ENCODE measurements around the gene SOS2.

The SOS2 gene
- total RNA-seq = 205 to 251 reads per million in 2 donors

- DNase-seq = peak; percentile 81
These were observed at the start of gene SOS2 for GRCh38 chr14:50231475-50232275. Gene SOS2, minus strand, starts transcription at chr14:50231578. Its CDS starts 295 bp downstream, at chr14:50231283.

- DNase-seq = no peak
These were observed 41.1 kb upstream of the SOS2 start for GRCh38 chr14:50272498-50272897.

GRCh38 chr14:50270932-50271331, 39.6 kb upstream of the SOS2 start:
- no peak for DNase-seq

GRCh38 chr14:50265029-50265428, 33.7 kb upstream of the SOS2 start:
- no peak for DNase-seq

GRCh38 chr14:50263321-50263720, 31.9 kb upstream of the SOS2 start:
- DNase-seq = no peak

- DNase-seq = no peak
These were observed 31.5 kb upstream of the SOS2 start for GRCh38 chr14:50262865-50263264.

- no peak for DNase-seq
These were observed 29.1 kb upstream of the SOS2 start for GRCh38 chr14:50260511-50260910.

GRCh38 chr14:50260072-50260471, 28.7 kb upstream of the SOS2 start:
- no peak for DNase-seq

- no peak for DNase-seq
These were observed 26.4 kb upstream of the SOS2 start for GRCh38 chr14:50257732-50258131.

GRCh38 chr14:50254248-50254647, 22.9 kb upstream of the SOS2 start:
- no peak for DNase-seq

- DNase-seq = no peak
These were observed 17.9 kb upstream of the SOS2 start for GRCh38 chr14:50249136-50249775.

- DNase-seq = no peak
These were observed 15.9 kb upstream of the SOS2 start for GRCh38 chr14:50247245-50247644.

- DNase-seq = no peak
These were observed 11.4 kb upstream of the SOS2 start for GRCh38 chr14:50242566-50243310.

GRCh38 chr14:50242096-50242495, 10.7 kb upstream of the SOS2 start:
- no peak for DNase-seq

- DNase-seq = no peak
These were observed 6.0 kb upstream of the SOS2 start for GRCh38 chr14:50237427-50237826.

GRCh38 chr14:50233951-50234250, 2.5 kb upstream of the SOS2 start:
- no peak for DNase-seq

- DNase-seq = no peak
These were observed 2.0 kb upstream of the SOS2 start for GRCh38 chr14:50233166-50233950.

GRCh38 chr14:50232276-50232642, 881 bp upstream of the SOS2 start:
- DNase-seq = no peak

GRCh38 chr14:50230701-50231474, 490 bp downstream of the SOS2 start:
- DNase-seq = peak; percentile 44

GRCh38 chr14:50230401-50230700, 1.0 kb downstream of the SOS2 start:
- no peak for DNase-seq

- DNase-seq = no peak
These were observed 1.7 kb downstream of the SOS2 start for GRCh38 chr14:50229681-50230080.

GRCh38 chr14:50228313-50228712, 3.1 kb downstream of the SOS2 start:
- DNase-seq = no peak

GRCh38 chr14:50225974-50226297, 5.4 kb downstream of the SOS2 start:
- DNase-seq = no peak

All from activated gamma-delta T cell (primary cell).